Fibroblast of lung (primary cell): ENCODE data around the gene MYO1D. TPM values are rescaled to one million over a fixed set of nuclear protein-coding genes. Genes with fewer than 3 reads are reported as not detected.

Experiments used
- DNase-seq, 2 donors: peaks; one replicate each; pipeline versions ENCODE4 v3.0.0 to v3.0.0-alpha.2; 2010; ENCODE audit warnings: low read depth in 2 of 2
- H2AFZ ChIP-seq: 2 replicates; pipeline ENCODE4 v1.5.1; 2012; ENCODE audit warnings: low read length, control low read depth, inconsistent platforms
- H3K27ac ChIP-seq: 2 replicates; pipeline ENCODE4 v1.5.1; 2011; ENCODE audit warnings: low read length, control low read depth; ENCODE audit not compliant: insufficient read depth
- H3K27me3 ChIP-seq: 2 replicates; pipeline ENCODE4 v1.5.1; 2011; ENCODE audit warnings: mild to moderate bottlenecking, low read length; ENCODE audit not compliant: control insufficient read depth, insufficient read depth
- H3K36me3 ChIP-seq: 2 replicates; pipeline ENCODE4 v1.5.1; 2011; ENCODE audit warnings: low read length; ENCODE audit not compliant: control insufficient read depth, insufficient read depth
- H3K4me1 ChIP-seq: 2 replicates; pipeline ENCODE4 v1.5.1; 2011; ENCODE audit warnings: low read length; ENCODE audit not compliant: control insufficient read depth, insufficient read depth; ENCODE audit errors: extremely low read depth
- H3K4me2 ChIP-seq: 2 replicates; pipeline ENCODE4 v1.5.1; 2011; ENCODE audit warnings: low read length, control low read depth; ENCODE audit not compliant: insufficient read depth; ENCODE audit errors: extremely low read depth
- H3K4me3 ChIP-seq, 4 experiments: fragments of 200-600 bp in 1 of 4; sonication (generic) in 1 of 4; replicated peaks in 1 of 4; 2 replicates each; pipeline ENCODE4 v1.5.1; 2011 to 2016; ENCODE audit warnings: low read length in 4 of 4, low read depth in 3 of 4, mild to moderate bottlenecking in 3 of 4, control low read depth in 2 of 4, inconsistent platforms in 1 of 4, mixed read lengths in 1 of 4; ENCODE audit not compliant: insufficient read depth in 1 of 4; ENCODE audit errors: control extremely low read depth in 1 of 4
- H3K79me2 ChIP-seq: 2 replicates; pipeline ENCODE4 v1.5.1; 2012; ENCODE audit warnings: mild to moderate bottlenecking, low read length, inconsistent platforms; ENCODE audit not compliant: control insufficient read depth, insufficient read depth
- H3K9ac ChIP-seq: 2 replicates; pipeline ENCODE4 v1.5.1; 2011; ENCODE audit warnings: mild to moderate bottlenecking, low read length, control low read depth; ENCODE audit not compliant: insufficient read depth
- H3K9me3 ChIP-seq: 2 replicates; pipeline ENCODE4 v1.5.1; 2012; ENCODE audit warnings: low read depth, low read length; ENCODE audit not compliant: control insufficient read depth, insufficient read depth
- H4K20me1 ChIP-seq: 2 replicates; pipeline ENCODE4 v1.5.1; 2011; ENCODE audit warnings: low read length; ENCODE audit not compliant: control insufficient read depth, insufficient read depth; ENCODE audit errors: extremely low read depth
- CTCF ChIP-seq, 2 donors: IDR thresholded peaks in 1 of 2; conservative IDR thresholded peaks in 1 of 2; 1 replicate in 1 of 2; 2 replicates in 1 of 2; pipeline ENCODE4 v1.5.1; 2011 to 2012; ENCODE audit warnings: low read length in 2 of 2, control low read depth in 1 of 2, inconsistent platforms in 1 of 2, low read depth in 1 of 2, mild to moderate bottlenecking in 1 of 2
- EZH2 ChIP-seq: IDR thresholded peaks from 2 replicates; pipeline ENCODE4 v1.5.1; 2012; ENCODE audit warnings: low read length, control low read depth, mild to moderate bottlenecking; ENCODE audit errors: missing control alignments
- polyA plus RNA-seq, 2 donors: library from polyadenylated mRNA; depleted of rRNA in 1 of 2; stranded (reverse) in 1 of 2; unstranded in 1 of 2; fragments of >200 nt; gene quantifications; 2 replicates each; pipeline ENCODE4 v1.2.1, GENCODE V29; 2011 to 2012; ENCODE audit warnings: missing spikeins in 1 of 2
- total RNA-seq: library from RNA; depleted of rRNA; stranded (reverse); fragments of >200 nt; gene quantifications from 2 replicates; pipeline ENCODE4 v1.2.1, GENCODE V29; 2014

The MYO1D gene
- total and polyA plus RNA-seq, 2 donors (not counting 1 experiment from before 2014, with no cell fraction given), result 35.0 to 46.6 TPM

- Histone ChIP-seq H2AFZ (no peak overlapping the region), H3K79me2 (no peaks in the 10 kb centered on the region)
Measured at GRCh38 chr17:32834104-32834503, 42.8 kb downstream of the MYO1D start.

GRCh38 chr17:32833526-32833925, 43.4 kb downstream of the MYO1D start:
- Histone ChIP-seq H2AFZ (no peak overlapping the region), H3K27me3 (no peaks in the 10 kb centered on the region), H3K4me1 (no peaks in the 10 kb centered on the region), H4K20me1 (no peaks in the 10 kb centered on the region), H3K9me3 (no peaks in the 10 kb centered on the region), H3K9ac (no peak overlapping the region), H3K79me2 (no peaks in the 10 kb centered on the region), H3K4me3 (no peak overlapping the region), H3K27ac (no peak overlapping the region), H3K4me2 (no peak overlapping the region), H3K36me3 (no peaks in the 10 kb centered on the region)
- TF ChIP-seq CTCF (conservative IDR thresholded peaks at IDR 0.05 in 1 of 2, IDR thresholded peaks at IDR 0.05 in 1 of 2; ENCODE audit: low read depth in 1 of 2, low read length in 2 of 2) (no peak), EZH2 (no peak)
- no peak for DNase-seq

More at GRCh38 chr17:32834104-32834503, 42.8 kb downstream of the MYO1D start:
- Histone ChIP-seq H3K27ac (no peak overlapping the region), H3K4me3 (no peak overlapping the region), H4K20me1 (no peaks in the 10 kb centered on the region), H3K27me3 (no peaks in the 10 kb centered on the region), H3K4me1 (no peaks in the 10 kb centered on the region), H3K9ac (no peak overlapping the region), H3K4me2 (no peak overlapping the region), H3K9me3 (no peaks in the 10 kb centered on the region), H3K36me3 (no peaks in the 10 kb centered on the region)
- no peak for DNase-seq
- TF ChIP-seq EZH2 (no peak), CTCF (conservative IDR thresholded peaks at IDR 0.05 in 1 of 2, IDR thresholded peaks at IDR 0.05 in 1 of 2; ENCODE audit: low read depth in 1 of 2, low read length in 2 of 2) (no peak)

GRCh38 chr17:32833076-32833475, 43.8 kb downstream of the MYO1D start:
- H3K4me1 ChIP-seq, result no peaks in the 10 kb centered on the region
- no peak for DNase-seq
- H3K36me3 ChIP-seq, result no peaks in the 10 kb centered on the region
- H3K27me3 ChIP-seq, result no peaks in the 10 kb centered on the region
- no peak overlapping the region for H3K4me3 ChIP-seq
- H3K79me2 ChIP-seq, result no peaks in the 10 kb centered on the region
- no peaks in the 10 kb centered on the region for H4K20me1 ChIP-seq
- no peak overlapping the region for H2AFZ ChIP-seq
- TF ChIP-seq EZH2 (no peak), CTCF (conservative IDR thresholded peaks at IDR 0.05 in 1 of 2, IDR thresholded peaks at IDR 0.05 in 1 of 2; ENCODE audit: low read depth in 1 of 2, low read length in 2 of 2) (no peak)
- H3K9me3 ChIP-seq, result no peaks in the 10 kb centered on the region
- no peak overlapping the region for H3K9ac ChIP-seq
- no peak overlapping the region for H3K27ac ChIP-seq
- H3K4me2 ChIP-seq, result no peak overlapping the region
